Mononuclear cell (primary cell): ENCODE data around the gene NCAPG2. TPM values are rescaled to one million over a fixed set of nuclear protein-coding genes. Genes with fewer than 3 reads are reported as not detected.

Experiments
- H3K27me3 ChIP-seq: 2 replicates; pipeline ENCODE4 v1.6.0; 2011; ENCODE audit warnings: low read length, control low read depth; ENCODE audit not compliant: insufficient read depth
- H3K4me1 ChIP-seq: 2 replicates; pipeline ENCODE4 v1.5.1; 2011; ENCODE audit warnings: mild to moderate bottlenecking, low read length, control low read depth; ENCODE audit not compliant: insufficient read depth
- H3K4me3 ChIP-seq: 2 replicates; pipeline ENCODE4 v1.5.1; 2011; ENCODE audit warnings: mild to moderate bottlenecking, low read length, moderate library complexity
- H3K9me3 ChIP-seq: 2 replicates; pipeline ENCODE4 v1.5.1; 2011; ENCODE audit warnings: low read depth, mild to moderate bottlenecking, control low read depth, low read length
- total RNA-seq: library from RNA; depleted of rRNA; stranded (reverse); fragments of >200 nt; gene quantifications from one replicate; pipeline ENCODE4 v1.2.3, GENCODE V29; 2012

The NCAPG2 gene
- total RNA-seq, 1 donor: 2.9 TPM

DNA sequence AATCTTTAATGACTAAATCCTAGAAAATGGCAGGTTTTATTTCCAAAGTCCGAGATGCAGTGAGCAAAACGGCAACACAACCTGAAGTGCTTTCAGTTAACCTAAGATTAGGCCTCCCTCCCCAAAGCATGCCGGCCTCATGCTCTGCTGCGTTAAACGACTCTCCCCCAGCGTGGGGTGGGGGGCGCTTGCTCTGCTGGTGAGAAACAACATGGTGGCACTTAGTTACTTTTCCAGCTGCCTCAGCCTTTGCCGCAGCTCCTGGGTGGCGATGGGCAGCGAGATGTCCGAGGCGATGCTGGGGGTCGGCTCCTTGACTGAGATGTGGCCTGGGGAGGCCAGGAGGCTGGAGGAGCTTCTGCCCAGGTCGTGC is 36.7 kb upstream of the NCAPG2 start:
- Histone ChIP-seq H3K4me1 (peaks cover 17% of the 10 kb centered on the region), H3K4me3 (no peak overlapping the region), H3K27me3 (no peaks in the 10 kb centered on the region), H3K9me3 (no peaks in the 10 kb centered on the region)

DNA sequence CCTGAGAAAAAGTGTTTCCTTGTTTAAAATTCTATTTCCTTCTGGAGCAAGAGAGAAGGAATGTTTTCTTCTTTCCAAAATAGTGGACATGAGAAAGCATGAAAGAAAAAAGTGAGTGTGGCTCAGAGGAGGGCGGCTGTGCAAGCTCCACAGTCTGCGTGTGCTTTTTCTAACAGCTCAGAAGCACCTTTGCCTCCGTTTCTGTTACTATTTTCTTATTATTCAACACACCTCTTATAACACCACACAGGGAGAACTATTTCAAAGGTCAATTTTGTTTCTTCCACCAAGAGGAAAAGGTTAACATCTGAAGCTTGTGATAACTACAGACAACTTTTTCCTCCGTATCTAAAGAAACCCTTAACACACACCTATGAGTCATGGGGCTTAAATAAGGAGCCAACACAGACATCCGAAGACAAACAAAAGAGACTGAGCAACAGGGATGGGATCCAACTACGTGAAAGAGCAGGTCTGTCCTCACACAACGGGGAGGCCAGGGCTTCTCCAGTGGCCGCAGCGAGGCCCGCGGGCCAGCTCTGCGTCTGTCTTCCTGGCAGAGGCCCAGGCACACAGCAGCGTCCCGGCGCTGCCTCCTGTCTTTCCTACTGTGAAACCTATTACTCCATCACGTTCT is 36.2 kb upstream of the NCAPG2 start:
- Histone ChIP-seq H3K27me3 (no peaks in the 10 kb centered on the region), H3K9me3 (no peaks in the 10 kb centered on the region), H3K4me3 (no peak overlapping the region), H3K4me1 (peaks cover 17% of the 10 kb centered on the region)

GRCh38 chr7:158740013-158740656 is 35.5 kb upstream of the NCAPG2 start:
- H3K27me3 ChIP-seq: no peaks in the 10 kb centered on the region
- H3K9me3 ChIP-seq: no peaks in the 10 kb centered on the region
- peaks cover 17% of the 10 kb centered on the region for H3K4me1 ChIP-seq
- H3K4me3 ChIP-seq: no peak overlapping the region

GRCh38 chr7:158738841-158739240 is 34.2 kb upstream of the NCAPG2 start:
- no peaks in the 10 kb centered on the region for H3K9me3 ChIP-seq
- H3K27me3 ChIP-seq: no peaks in the 10 kb centered on the region
- H3K4me1 ChIP-seq: peaks cover 17% of the 10 kb centered on the region
- no peak overlapping the region for H3K4me3 ChIP-seq

DNA sequence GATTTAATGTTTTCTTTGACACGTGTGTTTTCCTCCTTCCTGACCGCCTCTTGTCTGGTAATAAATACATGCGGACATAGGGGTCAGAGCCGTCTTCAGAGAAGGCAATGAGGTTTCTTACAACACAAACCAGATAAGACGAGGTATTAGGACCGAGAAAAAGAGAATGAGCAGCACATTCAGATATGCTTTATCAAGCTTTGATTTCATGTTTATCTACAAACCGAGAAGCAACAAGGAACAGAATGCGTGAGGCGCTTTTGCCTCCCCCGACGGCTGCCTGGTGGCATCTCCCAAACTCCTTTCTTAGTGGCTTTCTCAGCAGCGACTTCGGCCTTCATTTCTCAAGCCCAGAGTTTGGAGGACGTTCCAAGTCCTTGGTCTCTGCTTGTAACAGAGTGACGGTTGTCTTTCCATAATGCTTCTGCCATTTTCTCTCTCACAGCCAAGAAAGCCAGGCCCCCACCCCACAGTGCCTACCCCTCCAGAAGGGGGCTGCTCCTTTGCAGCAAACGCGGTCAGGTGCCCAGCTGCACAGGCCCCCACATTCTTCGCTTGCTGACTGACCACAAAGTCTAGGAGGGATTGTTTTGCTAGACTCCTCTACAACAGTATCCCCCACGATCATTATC is 32.6 kb upstream of the NCAPG2 start:
- no peak overlapping the region for H3K4me3 ChIP-seq
- H3K4me1 ChIP-seq: peaks cover 17% of the 10 kb centered on the region
- H3K9me3 ChIP-seq: no peaks in the 10 kb centered on the region
- no peaks in the 10 kb centered on the region for H3K27me3 ChIP-seq

DNA sequence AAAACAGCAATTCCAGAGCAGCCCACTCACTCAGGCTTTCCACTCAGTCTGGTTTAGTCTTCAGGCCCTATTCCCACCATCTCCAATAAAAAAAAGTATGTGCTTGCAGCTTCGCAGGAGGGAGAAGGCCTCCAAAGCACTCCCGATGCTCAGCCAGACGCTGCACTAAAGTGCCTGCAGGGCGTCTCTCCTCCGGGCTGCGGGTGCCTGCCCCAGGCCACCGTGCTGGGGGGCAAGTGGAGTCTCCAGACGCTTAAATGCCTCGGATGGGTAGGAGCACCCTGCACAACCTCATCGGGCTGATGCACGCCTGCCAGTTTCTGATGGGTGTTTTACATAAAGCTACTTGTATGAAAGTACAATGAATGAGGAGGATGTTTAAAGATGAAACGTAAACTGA is 31.3 kb upstream of the NCAPG2 start:
- Histone ChIP-seq H3K9me3 (no peaks in the 10 kb centered on the region), H3K27me3 (no peaks in the 10 kb centered on the region), H3K4me1 (peaks cover 16% of the 10 kb centered on the region), H3K4me3 (no peak overlapping the region)

GRCh38 chr7:158734861-158735260 is 30.3 kb upstream of the NCAPG2 start:
- no peaks in the 10 kb centered on the region for H3K27me3 ChIP-seq
- H3K4me1 ChIP-seq: peaks cover 10% of the 10 kb centered on the region
- H3K9me3 ChIP-seq: no peaks in the 10 kb centered on the region
- no peak overlapping the region for H3K4me3 ChIP-seq

DNA sequence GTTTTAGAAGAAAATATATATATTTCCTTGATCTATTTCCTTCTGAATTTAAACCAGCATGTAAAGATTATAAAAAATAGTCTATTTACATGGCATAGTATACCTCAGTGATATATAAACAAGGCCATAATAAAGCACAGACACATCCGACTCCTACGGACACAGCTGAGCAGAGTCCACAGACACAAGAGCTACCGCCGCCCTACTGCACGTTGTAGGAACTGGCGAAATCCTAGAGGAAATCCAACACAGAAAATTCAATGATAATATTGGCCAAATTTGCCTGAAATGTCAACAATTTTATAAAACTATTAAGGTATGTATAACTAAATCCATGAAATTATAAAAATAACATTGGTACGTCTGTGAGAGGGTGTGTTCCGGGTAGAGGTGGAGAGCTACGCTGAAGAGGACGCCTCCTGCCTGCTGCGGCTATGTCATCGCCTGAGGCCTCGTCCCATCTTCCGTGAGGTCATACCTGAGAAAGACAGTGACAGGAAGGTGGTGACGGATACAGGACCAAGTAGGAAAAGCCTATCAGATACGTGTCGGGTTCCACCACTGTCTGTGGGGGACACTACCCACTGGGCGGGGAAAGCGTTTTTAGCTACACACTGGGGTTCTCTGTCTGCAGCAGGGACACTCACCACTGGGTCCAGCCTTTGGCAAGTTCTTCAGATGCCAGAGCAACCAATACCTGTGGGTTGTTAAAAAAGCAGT is 29.3 kb upstream of the NCAPG2 start:
- H3K9me3 ChIP-seq: no peaks in the 10 kb centered on the region
- no peaks in the 10 kb centered on the region for H3K27me3 ChIP-seq
- peaks cover 5% of the 10 kb centered on the region for H3K4me1 ChIP-seq
- H3K4me3 ChIP-seq: no peak overlapping the region

DNA sequence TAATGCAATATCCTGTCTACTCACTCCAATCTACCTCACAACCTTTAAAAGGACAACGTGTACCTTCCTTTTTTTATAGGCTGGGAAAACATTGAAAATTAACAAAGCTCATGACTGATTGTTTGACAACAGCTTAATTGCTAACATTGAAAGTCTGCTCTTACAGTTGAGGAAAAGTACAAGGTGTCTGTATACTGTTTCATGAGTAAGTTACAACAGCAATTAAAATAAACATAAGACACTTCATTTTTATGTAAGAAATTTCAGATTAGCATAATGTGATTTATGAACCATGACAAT is 28.6 kb upstream of the NCAPG2 start:
- Histone ChIP-seq H3K9me3 (no peaks in the 10 kb centered on the region), H3K27me3 (no peaks in the 10 kb centered on the region), H3K4me1 (peaks cover 5% of the 10 kb centered on the region), H3K4me3 (no peak overlapping the region)

DNA sequence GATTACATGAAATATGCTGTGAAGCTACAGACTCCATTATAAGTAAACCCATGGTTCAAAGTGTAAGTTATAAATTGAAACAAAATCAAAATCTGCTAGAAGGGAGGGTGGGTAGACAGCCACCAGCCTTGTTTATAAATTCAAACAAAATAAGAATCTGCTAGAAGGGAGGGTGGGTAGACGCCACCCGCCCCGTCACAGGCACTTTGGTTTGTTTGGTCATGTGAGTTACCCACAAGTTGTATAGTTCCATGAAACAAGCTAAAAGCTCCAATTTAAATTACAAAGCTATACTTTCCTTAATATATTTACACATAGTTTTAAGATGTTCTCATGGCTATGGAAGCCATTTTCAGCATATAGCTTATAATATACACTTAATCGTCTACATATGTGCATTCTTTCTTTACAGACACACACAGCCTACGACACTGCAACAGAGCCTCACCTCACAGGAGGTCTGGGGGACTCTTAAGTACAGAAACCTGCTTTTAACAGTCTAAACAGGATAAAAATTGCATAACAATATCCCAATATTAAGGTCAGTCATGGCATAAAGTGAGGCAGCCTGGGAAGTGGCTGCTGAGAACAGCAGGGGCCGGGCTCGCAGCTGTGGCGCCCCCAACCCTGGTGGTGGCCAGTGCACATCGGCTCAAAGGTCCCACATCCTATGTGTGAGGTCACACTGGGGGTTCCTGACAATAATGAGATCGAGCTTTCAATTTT is 28.1 kb upstream of the NCAPG2 start:
- H3K27me3 ChIP-seq: no peaks in the 10 kb centered on the region

DNA sequence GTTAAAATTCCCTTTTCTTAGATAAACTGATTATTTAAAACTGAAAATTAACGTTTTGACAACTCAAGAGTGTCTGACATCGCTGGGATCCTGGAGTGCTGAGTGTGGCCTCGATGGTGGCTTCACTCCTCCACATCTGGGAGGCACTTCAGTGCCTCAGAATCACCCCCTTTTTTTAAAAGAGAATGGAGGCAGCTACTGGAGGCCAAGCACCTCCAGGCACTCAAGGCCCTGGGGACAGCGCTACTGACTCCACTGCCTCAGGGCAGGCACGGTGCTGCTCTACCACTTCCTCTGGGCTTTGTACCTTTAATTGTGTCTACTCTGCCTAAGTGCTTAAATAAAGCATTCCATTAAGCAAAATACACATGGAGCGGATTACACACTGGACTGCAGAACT is 27.2 kb upstream of the NCAPG2 start:
- Histone ChIP-seq H3K9me3 (no peaks in the 10 kb centered on the region), H3K4me1 (peaks cover 5% of the 10 kb centered on the region), H3K27me3 (no peaks in the 10 kb centered on the region), H3K4me3 (no peak overlapping the region)

More for the DNA sequence above, 28.1 kb upstream of the NCAPG2 start:
- Histone ChIP-seq H3K4me3 (no peak overlapping the region), H3K9me3 (no peaks in the 10 kb centered on the region), H3K4me1 (peaks cover 5% of the 10 kb centered on the region)

- no peak overlapping the region for H3K4me3 ChIP-seq
- peaks cover 5% of the 10 kb centered on the region for H3K4me1 ChIP-seq
- no peaks in the 10 kb centered on the region for H3K27me3 ChIP-seq
- H3K9me3 ChIP-seq: no peaks in the 10 kb centered on the region
Measured at GRCh38 chr7:158730383-158731346, 26.1 kb upstream of the NCAPG2 start.

- H3K27me3 ChIP-seq: no peaks in the 10 kb centered on the region
- H3K9me3 ChIP-seq: no peaks in the 10 kb centered on the region
- H3K4me1 ChIP-seq: peaks cover 5% of the 10 kb centered on the region
- no peak overlapping the region for H3K4me3 ChIP-seq
Measured at GRCh38 chr7:158729646-158730382, 25.2 kb upstream of the NCAPG2 start.
